Measurements from ENCODE around the gene SPATA21. TPM values are rescaled to one million over a fixed set of nuclear protein-coding genes. Genes with fewer than 3 reads are reported as not detected.

Gene SPATA21
- total RNA-seq, 1 donor from 2014 or later, result not detected

DNA sequence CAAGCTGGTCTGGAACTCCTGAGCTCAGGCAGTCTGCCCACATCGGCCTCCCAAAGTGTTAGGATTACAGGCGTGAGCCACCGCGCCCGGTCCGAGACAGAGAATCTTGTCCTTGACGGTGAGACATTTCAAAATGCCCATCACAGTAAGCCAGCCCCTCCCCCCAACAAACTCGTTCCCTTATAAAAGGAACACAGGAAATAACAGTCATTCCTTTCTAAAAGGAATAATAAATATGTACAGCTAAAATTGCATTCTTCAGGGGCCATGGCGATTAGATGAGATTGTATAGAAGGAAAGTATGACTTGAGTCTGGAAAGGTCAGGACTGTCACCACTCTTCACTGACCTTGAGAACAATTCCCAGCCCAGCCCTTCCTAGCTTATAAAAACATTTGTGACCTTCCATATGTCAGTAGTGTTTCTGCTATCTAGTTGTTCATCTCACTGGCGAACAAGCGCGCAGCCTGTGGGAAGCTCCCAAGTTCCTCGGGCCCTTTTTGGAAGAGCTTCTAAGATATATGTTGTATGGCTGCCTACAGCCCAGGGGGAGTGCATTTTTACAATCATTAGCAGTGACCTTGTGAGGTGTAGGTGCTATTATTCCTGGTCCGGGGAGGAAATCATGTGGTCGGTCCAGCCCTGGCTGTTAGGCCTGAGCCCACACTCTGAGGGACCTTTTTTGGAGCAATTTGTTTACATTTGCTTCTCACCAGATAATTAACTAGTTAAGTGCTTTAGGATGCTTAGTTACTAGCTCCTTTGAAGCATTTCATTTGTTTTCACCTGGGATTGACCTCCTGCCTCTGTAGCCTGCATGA, 61.5 kb downstream of the SPATA21 start:
- intact Hi-C loops (cut with micrococcal nuclease), result loop anchor here (10.0 kb wide), 1 partner anchor 49 kb away; no protein-coding TSS in a partner anchor

DNA sequence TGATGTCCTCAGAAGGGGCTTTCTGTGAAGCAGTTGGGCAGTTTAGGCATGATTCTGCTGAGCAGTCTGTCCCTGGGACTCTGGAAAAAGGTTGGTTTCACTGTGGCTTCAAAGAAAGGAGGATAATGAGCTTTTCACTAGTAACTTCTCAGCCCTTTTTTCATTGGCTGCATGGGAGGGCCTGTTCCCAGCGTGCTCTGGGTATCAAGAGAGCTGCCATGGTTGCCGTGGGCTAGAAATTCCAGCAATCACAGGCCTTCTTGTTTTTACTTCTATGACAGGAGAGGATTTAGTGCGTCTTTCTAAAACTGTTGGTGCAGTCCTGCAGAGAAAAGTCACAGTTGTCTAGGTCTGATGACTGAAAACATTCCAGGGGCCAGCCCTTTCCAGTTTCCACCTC, 63.0 kb downstream of the SPATA21 start:
- H3K9me3 ChIP-seq (replicated peaks), result no peaks in the 10 kb centered on the region
- TF ChIP-seq, protein P1, sequence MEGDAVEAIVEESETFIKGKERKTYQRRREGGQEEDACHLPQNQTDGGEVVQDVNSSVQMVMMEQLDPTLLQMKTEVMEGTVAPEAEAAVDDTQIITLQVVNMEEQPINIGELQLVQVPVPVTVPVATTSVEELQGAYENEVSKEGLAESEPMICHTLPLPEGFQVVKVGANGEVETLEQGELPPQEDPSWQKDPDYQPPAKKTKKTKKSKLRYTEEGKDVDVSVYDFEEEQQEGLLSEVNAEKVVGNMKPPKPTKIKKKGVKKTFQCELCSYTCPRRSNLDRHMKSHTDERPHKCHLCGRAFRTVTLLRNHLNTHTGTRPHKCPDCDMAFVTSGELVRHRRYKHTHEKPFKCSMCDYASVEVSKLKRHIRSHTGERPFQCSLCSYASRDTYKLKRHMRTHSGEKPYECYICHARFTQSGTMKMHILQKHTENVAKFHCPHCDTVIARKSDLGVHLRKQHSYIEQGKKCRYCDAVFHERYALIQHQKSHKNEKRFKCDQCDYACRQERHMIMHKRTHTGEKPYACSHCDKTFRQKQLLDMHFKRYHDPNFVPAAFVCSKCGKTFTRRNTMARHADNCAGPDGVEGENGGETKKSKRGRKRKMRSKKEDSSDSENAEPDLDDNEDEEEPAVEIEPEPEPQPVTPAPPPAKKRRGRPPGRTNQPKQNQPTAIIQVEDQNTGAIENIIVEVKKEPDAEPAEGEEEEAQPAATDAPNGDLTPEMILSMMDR (IDR thresholded peaks at IDR 0.05; ENCODE audit: borderline replicate concordance), result no peak
- H3K4me1 ChIP-seq, result peaks cover 92% of the 10 kb centered on the region
- no peaks in the 10 kb centered on the region for H3K36me3 ChIP-seq
- peak overlapping the region; percentile 86 for H3K27ac ChIP-seq (replicated peaks)
- intact Hi-C loops (cut with micrococcal nuclease), result loop anchor here (10.0 kb wide), 1 partner anchor 51 kb away; no protein-coding TSS in a partner anchor
- no peaks in the 10 kb centered on the region for H3K27me3 ChIP-seq (ENCODE audit: low read depth)
- no peak overlapping the region for H3K4me3 ChIP-seq
- DNase-seq, result no peak

More for the DNA sequence above, 61.5 kb downstream of the SPATA21 start:
- Histone ChIP-seq H3K4me3 (peak overlapping the region; percentile 35), H3K4me1 (peaks cover 87% of the 10 kb centered on the region), H3K9me3 (replicated peaks) (no peaks in the 10 kb centered on the region), H3K36me3 (no peaks in the 10 kb centered on the region), H3K27ac (replicated peaks) (peak overlapping the region; percentile 86), H3K27me3 (ENCODE audit: low read depth) (no peaks in the 10 kb centered on the region)
- no peak for DNase-seq
- TF ChIP-seq, protein P1 (IDR thresholded peaks at IDR 0.05; ENCODE audit: borderline replicate concordance), result no peak

DNA sequence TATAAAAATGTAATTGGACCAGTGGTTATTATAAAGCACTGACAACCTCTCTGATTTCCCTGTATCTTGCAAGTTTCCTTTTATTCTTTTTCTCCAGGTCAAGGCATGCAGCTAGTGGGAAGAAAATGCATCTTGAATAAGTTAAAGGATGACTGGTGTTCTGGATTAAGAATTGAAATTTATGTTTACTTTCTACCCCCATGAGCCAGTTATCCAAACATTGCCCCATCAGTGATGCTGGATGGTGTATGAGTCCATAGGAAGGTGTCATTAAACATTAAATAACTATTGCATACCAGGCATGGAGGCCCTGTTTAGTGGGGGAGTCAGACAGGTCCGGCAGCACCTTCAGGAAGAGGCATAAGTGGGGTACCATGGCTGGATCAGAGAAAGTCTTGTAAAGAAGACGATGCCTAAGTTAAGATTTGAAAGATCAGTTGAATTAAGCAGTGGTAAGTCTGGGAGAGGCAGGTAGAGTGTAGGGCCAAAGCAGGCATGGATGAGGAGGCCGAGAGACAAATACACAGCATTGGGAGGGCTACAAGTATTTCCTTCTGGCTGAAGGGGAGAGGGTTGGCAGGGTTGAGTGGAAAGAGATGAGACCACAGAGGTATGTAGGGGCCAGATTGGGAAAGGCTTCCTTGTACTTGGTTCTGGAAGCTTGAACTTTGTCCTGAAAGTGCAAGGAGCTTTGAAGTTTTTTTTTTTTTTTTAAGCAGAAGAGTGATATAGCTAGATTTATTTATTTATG, 64.5 kb downstream of the SPATA21 start:
- H3K36me3 ChIP-seq, result no peaks in the 10 kb centered on the region
- H3K27me3 ChIP-seq (ENCODE audit: low read depth), result no peaks in the 10 kb centered on the region
- H3K9me3 ChIP-seq (replicated peaks), result no peaks in the 10 kb centered on the region
- peaks cover 90% of the 10 kb centered on the region for H3K4me1 ChIP-seq
- intact Hi-C loops (cut with micrococcal nuclease), result loop anchor here (10.0 kb wide), 1 partner anchor 52 kb away; no protein-coding TSS in a partner anchor
- DNase-seq, result no peak
- no peak overlapping the region for H3K4me3 ChIP-seq
- TF ChIP-seq, protein P1 (IDR thresholded peaks at IDR 0.05; ENCODE audit: borderline replicate concordance), result no peak
- no peak overlapping the region for H3K27ac ChIP-seq (replicated peaks)

DNA sequence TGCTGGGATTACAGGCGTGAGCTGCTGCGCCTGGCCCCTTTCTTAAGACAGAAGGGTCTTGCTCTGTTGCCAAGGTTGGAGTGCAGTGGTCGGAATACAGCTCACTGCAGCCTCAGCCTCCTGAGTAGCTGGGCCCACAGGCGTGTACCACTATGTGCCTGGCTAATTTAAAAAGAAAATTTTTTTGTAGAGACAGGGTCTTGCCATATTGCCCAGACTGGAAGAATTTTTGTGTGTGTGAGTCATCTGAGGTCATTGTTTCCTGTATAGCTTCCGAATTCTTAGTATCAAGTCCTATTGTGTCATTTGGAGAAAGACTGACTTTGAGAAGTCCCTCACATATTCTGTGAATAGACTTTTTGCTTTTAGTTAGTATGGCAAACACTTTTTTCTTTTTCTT, 65.5 kb downstream of the SPATA21 start:
- H3K27ac ChIP-seq (replicated peaks), result peak overlapping the region; percentile 7
- no peak for DNase-seq

DNA sequence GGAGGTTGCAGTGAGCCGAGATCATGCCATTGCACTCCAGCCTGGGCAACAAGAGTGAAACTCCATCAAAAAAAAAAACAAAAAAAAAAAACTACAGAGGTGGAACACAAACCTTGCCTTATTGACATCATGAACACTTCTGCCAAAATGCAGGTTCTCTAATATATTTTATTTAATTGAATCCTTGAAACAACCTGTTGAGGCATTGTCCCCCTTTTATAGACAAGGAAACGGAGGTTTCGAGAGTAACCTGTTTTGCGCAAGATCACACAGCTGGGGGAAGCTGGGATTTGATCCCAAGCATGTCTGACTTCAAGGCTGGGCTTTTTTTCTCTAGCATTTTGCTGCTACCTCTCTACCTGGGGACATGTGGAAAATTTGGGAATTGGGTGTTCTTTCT, 67.4 kb downstream of the SPATA21 start:
- H3K4me1 ChIP-seq, result peaks cover 73% of the 10 kb centered on the region

More for the DNA sequence above, 65.5 kb downstream of the SPATA21 start:
- TF ChIP-seq, protein P1 (IDR thresholded peaks at IDR 0.05; ENCODE audit: borderline replicate concordance), result no peak
- H3K4me3 ChIP-seq, result no peak overlapping the region
- no peaks in the 10 kb centered on the region for H3K27me3 ChIP-seq (ENCODE audit: low read depth)
- peaks cover 87% of the 10 kb centered on the region for H3K4me1 ChIP-seq
- H3K36me3 ChIP-seq, result no peaks in the 10 kb centered on the region
- no peaks in the 10 kb centered on the region for H3K9me3 ChIP-seq (replicated peaks)
- intact Hi-C loops (cut with micrococcal nuclease), result loop anchor here (10.0 kb wide), 1 partner anchor 53 kb away; no protein-coding TSS in a partner anchor

More for the DNA sequence above, 67.4 kb downstream of the SPATA21 start:
- TF ChIP-seq, protein P1 (IDR thresholded peaks at IDR 0.05; ENCODE audit: borderline replicate concordance), result no peak
- H3K27ac ChIP-seq (replicated peaks), result no peak overlapping the region
- H3K9me3 ChIP-seq (replicated peaks), result no peaks in the 10 kb centered on the region
- H3K4me3 ChIP-seq, result no peak overlapping the region
- no peaks in the 10 kb centered on the region for H3K27me3 ChIP-seq (ENCODE audit: low read depth)
- H3K36me3 ChIP-seq, result no peaks in the 10 kb centered on the region
- intact Hi-C loops (cut with micrococcal nuclease), result loop anchor here (10.0 kb wide), 1 partner anchor 55 kb away; no protein-coding TSS in a partner anchor
- no peak for DNase-seq

All from left ventricle myocardium inferior (tissue), 1 donor.